ENCODE results near the gene TCERG1L. TPM values are rescaled to one million over a fixed set of nuclear protein-coding genes. Genes with fewer than 3 reads are reported as not detected.

Gene TCERG1L
- polyA plus RNA-seq, 1 of the 3 experiments (the other 2 are of a cell fraction), result not detected

GRCh38 chr10:131092386-131092785, 219.1 kb downstream of the TCERG1L start:
- CTCF ChIA-PET, result no interaction called here

More at GRCh38 chr10:131092386-131092785, 219.1 kb downstream of the TCERG1L start:
- no peak overlapping the region for H2AFZ ChIP-seq (ENCODE audit: low read depth)
- POLR2A ChIA-PET, result no interaction called here
- no peaks in the 10 kb centered on the region for H4K20me1 ChIP-seq (ENCODE audit: insufficient read depth)
- H3K4me1 ChIP-seq (ENCODE audit: control insufficient read depth in 1 of 2, insufficient read depth in 2 of 2, low read depth in 1 of 2, low read length in 1 of 2), result peaks cover 0 to 4% of the 10 kb centered on the region in 2 experiments; a peak in 1 of 4 replicates
- TF ChIP-seq GABPA (IDR thresholded peaks at IDR 0.05; ENCODE audit: low read depth) (no peak), ZBTB33 (IDR thresholded peaks at IDR 0.05; ENCODE audit: borderline replicate concordance, low read depth) (no peak), SMC3 (IDR thresholded peaks at IDR 0.05; ENCODE audit: low read depth, low read length) (no peak), USF1 (IDR thresholded peaks at IDR 0.05; ENCODE audit: borderline replicate concordance, low read depth) (no peak), RCOR1 (IDR thresholded peaks at IDR 0.05; ENCODE audit: low read length) (no peak), MXI1 (IDR thresholded peaks at IDR 0.05; ENCODE audit: low read depth, low read length) (no peak), CTCF (IDR thresholded peaks at IDR 0.05) (no peak), ELF1 (IDR thresholded peaks at IDR 0.05) (no peak), RFX5 (IDR thresholded peaks at IDR 0.05; ENCODE audit: low read length) (no peak), GATA2 (CRISPR knock-in tag; IDR thresholded peaks at IDR 0.05) (no peak), EZH2phosphoT487 (IDR thresholded peaks at IDR 0.05; ENCODE audit: borderline replicate concordance, low read depth) (no peak), FOSL2 (IDR thresholded peaks at IDR 0.05; ENCODE audit: borderline replicate concordance, low read depth) (no peak), IRF3 (IDR thresholded peaks at IDR 0.05; ENCODE audit: low read depth, low read length) (no peak)
- H3K9ac ChIP-seq, result no peak overlapping the region
- H3K36me3 ChIP-seq (replicated peaks in 1 of 2; ENCODE audit: control insufficient read depth in 1 of 2, insufficient read depth in 2 of 2, low read length in 1 of 2), result no peaks in the 10 kb centered on the region
- H3K27me3 ChIP-seq (ENCODE audit: insufficient read depth), result no peaks in the 10 kb centered on the region
- no peak for DNase-seq
- H3K27ac ChIP-seq (ENCODE audit: low read depth in 2 of 2, low read length in 1 of 2), result no peak overlapping the region
- whole genome bisulfite sequencing (ENCODE audit: low lambda C conversion rate), result 63% methylated on average over 12 of the region's 12 CpGs
- H3K4me2 ChIP-seq, result no peak overlapping the region
- no peaks in the 10 kb centered on the region for H3K9me2 ChIP-seq
- H3K9me3 ChIP-seq, result no peaks in the 10 kb centered on the region
- H3K79me2 ChIP-seq (ENCODE audit: insufficient read depth), result no peaks in the 10 kb centered on the region
- H3K4me3 ChIP-seq (ENCODE audit: low read depth in 2 of 2, low read length in 1 of 2), result no peak overlapping the region
- H3F3A ChIP-seq (replicated peaks; ENCODE audit: insufficient read depth), result no peaks in the 10 kb centered on the region
